HCT116 (cell line): ENCODE data around the gene SPTBN4. TPM values are rescaled to one million over a fixed set of nuclear protein-coding genes. Genes with fewer than 3 reads are reported as not detected.

Source experiments
- ATAC-seq: fragments of 200-7000 bp; cut with Tn5 transposase; 2 replicates; pipeline ENCODE4 v1.9.1; 2020; ENCODE audit warnings: mild to moderate bottlenecking, moderate library complexity
- BruUV-seq: library from RNA; stranded (reverse); fragments of 400-500 nt; replicated peaks from 2 replicates; lab custom pipeline; 2021; lab: Mats Ljungman, UMichigan
- CTCF ChIA-PET: fragments of 300-600 bp; sonication (Branson Sonifier 250); formaldehyde crosslinking; loops from one replicate; lab custom pipeline; 2021; ENCODE audit warnings: antibody characterized with exemption; lab: Charles Lee
- POLR2A ChIA-PET: fragments of 300-600, 350-600 bp; sonication (Branson Sonifier 250); formaldehyde crosslinking; loops from one replicate; lab custom pipeline; 2021; ENCODE audit warnings: antibody characterized with exemption; lab: Charles Lee
- RAD21 ChIA-PET, 2 experiments: fragments of 300-600 bp; sonication (Branson Sonifier 250); formaldehyde crosslinking; loops; one replicate each; lab custom pipeline; 2023; ENCODE audit warnings: low total read pairs in 2 of 2; ENCODE audit not compliant: uncharacterized antibody in 2 of 2, unreplicated experiment in 2 of 2, low non-redundant PET in 1 of 2; lab: Charles Lee
- DNase-seq: peaks from one replicate; pipeline ENCODE4 v3.0.0-alpha.2; 2010; ENCODE audit warnings: low read depth, low spot score
- H2AFZ ChIP-seq: fragments of 200-600 bp; shearing (Covaris generic), sonication (generic); 2 replicates; pipeline ENCODE4 v1.6.1; 2017; ENCODE audit warnings: low read depth, mixed run types, mixed read lengths, antibody characterized with exemption, low read length; ENCODE audit not compliant: poor library complexity, severe bottlenecking
- H3K27ac ChIP-seq: 2 replicates; pipeline ENCODE4 v1.5.1; 2012; ENCODE audit warnings: low read depth, low read length
- H3K27me3 ChIP-seq: fragments of 200-600 bp; sonication (generic); 2 replicates; pipeline ENCODE4 v1.6.1; 2016; ENCODE audit warnings: mixed run types, low read length, mixed read lengths; ENCODE audit not compliant: insufficient read depth
- H3K36me3 ChIP-seq, 2 experiments: fragments of 200-500 bp in 1 of 2; fragments of 200-600 bp in 1 of 2; sonication (Bioruptor generic) in 1 of 2; sonication (generic) in 1 of 2; 2 replicates each; pipeline versions ENCODE4 v1.5.1 to v1.6.1; 2014 to 2016; ENCODE audit warnings: low read length in 2 of 2, inconsistent platforms in 1 of 2, mixed read lengths in 1 of 2, mixed run types in 1 of 2; ENCODE audit not compliant: insufficient read depth in 2 of 2, control insufficient read depth in 1 of 2
- H3K4me1 ChIP-seq, 2 experiments: fragments of 200-600 bp in 1 of 2; sonication (generic) in 1 of 2; 2 replicates each; pipeline versions ENCODE4 v1.5.1 to v1.6.1; 2012 to 2017; ENCODE audit warnings: low read length in 2 of 2, inconsistent platforms in 1 of 2, mild to moderate bottlenecking in 1 of 2, mixed read lengths in 1 of 2, mixed run types in 1 of 2, moderate library complexity in 1 of 2; ENCODE audit not compliant: insufficient read depth in 2 of 2, control insufficient read depth in 1 of 2
- H3K4me2 ChIP-seq: fragments of 200-600 bp; sonication (generic); 2 replicates; pipeline ENCODE4 v1.6.1; 2017; ENCODE audit warnings: mixed run types, low read length, mixed read lengths
- H3K4me3 ChIP-seq, 2 experiments: fragments of 200-600 bp in 1 of 2; sonication (generic) in 1 of 2; replicated peaks in 1 of 2; 2 replicates each; pipeline ENCODE4 v1.5.1; 2011 to 2016; ENCODE audit warnings: low read length in 2 of 2, control low read depth in 1 of 2, low read depth in 1 of 2, mild to moderate bottlenecking in 1 of 2, mixed read lengths in 1 of 2, mixed run types in 1 of 2
- H3K79me2 ChIP-seq: fragments of 200-600 bp; sonication (generic); 2 replicates; pipeline ENCODE4 v1.6.1; 2017; ENCODE audit warnings: mild to moderate bottlenecking, mixed run types, low read length, moderate library complexity, mixed read lengths; ENCODE audit not compliant: insufficient read depth
- H3K9ac ChIP-seq: fragments of 200-600 bp; sonication (generic); 2 replicates; pipeline ENCODE4 v1.6.1; 2016; ENCODE audit warnings: low read length, mixed read lengths
- H3K9me2 ChIP-seq: fragments of 200-600 bp; sonication (generic), shearing (Covaris generic); 2 replicates; pipeline ENCODE4 v1.6.1; 2017; ENCODE audit warnings: mixed run types, mild to moderate bottlenecking, moderate library complexity; ENCODE audit not compliant: insufficient read depth
- H3K9me3 ChIP-seq, 2 experiments: fragments of 200-500 bp in 1 of 2; fragments of 200-600 bp in 1 of 2; sonication (Bioruptor generic) in 1 of 2; sonication (generic) in 1 of 2; 2 replicates each; pipeline ENCODE4 v1.6.1; 2014 to 2017; ENCODE audit warnings: low read length in 2 of 2, mixed read lengths in 2 of 2, inconsistent platforms in 1 of 2, low read depth in 1 of 2, mild to moderate bottlenecking in 1 of 2, mixed run types in 1 of 2, moderate library complexity in 1 of 2; ENCODE audit not compliant: control insufficient read depth in 1 of 2, insufficient read depth in 1 of 2
- H4K20me1 ChIP-seq: fragments of 200-600 bp; sonication (generic), shearing (Covaris generic); 2 replicates; pipeline ENCODE4 v1.6.1; 2017; ENCODE audit warnings: mixed run types, mild to moderate bottlenecking, moderate library complexity; ENCODE audit not compliant: insufficient read depth
- EGR1 ChIP-seq: IDR thresholded peaks from 2 replicates; pipeline ENCODE4 v1.6.1; 2012; ENCODE audit warnings: low read depth
- ELF1 ChIP-seq: IDR thresholded peaks from 2 replicates; pipeline ENCODE4 v1.6.1; 2012; ENCODE audit warnings: low read depth, borderline replicate concordance
- MAX ChIP-seq: IDR thresholded peaks from 2 replicates; pipeline ENCODE4 v1.6.1; 2012
- POLR2AphosphoS5 ChIP-seq: IDR thresholded peaks from 2 replicates; pipeline ENCODE4 v1.6.1; 2011; ENCODE audit warnings: mild to moderate bottlenecking, low read depth, low read length, moderate library complexity
- SP1 ChIP-seq: IDR thresholded peaks from 2 replicates; pipeline ENCODE4 v1.6.1; 2012; ENCODE audit warnings: low read depth
- SRF ChIP-seq: IDR thresholded peaks from 2 replicates; pipeline ENCODE4 v1.6.1; 2012; ENCODE audit warnings: low read depth
- ZNF274 ChIP-seq: fragments of 200-500 bp; sonication (Bioruptor generic); IDR thresholded peaks from 2 replicates; pipeline ENCODE4 v1.6.1; 2014; ENCODE audit warnings: mild to moderate bottlenecking, low read depth, low read length, inconsistent platforms
- intact Hi-C: fragments of 100-400 bp; cut with micrococcal nuclease; formaldehyde crosslinking; loops from 2 replicates; pipeline ENCODE4 v1.10.0; 2022
- total RNA-seq: library from RNA; stranded (reverse); gene quantifications from one replicate; pipeline ENCODE4 v1.2.1, GENCODE V29; 2021; ENCODE audit not compliant: unreplicated experiment

The SPTBN4 gene
- total RNA-seq, 1 experiment from 2014 or later = 4.6 TPM

DNA sequence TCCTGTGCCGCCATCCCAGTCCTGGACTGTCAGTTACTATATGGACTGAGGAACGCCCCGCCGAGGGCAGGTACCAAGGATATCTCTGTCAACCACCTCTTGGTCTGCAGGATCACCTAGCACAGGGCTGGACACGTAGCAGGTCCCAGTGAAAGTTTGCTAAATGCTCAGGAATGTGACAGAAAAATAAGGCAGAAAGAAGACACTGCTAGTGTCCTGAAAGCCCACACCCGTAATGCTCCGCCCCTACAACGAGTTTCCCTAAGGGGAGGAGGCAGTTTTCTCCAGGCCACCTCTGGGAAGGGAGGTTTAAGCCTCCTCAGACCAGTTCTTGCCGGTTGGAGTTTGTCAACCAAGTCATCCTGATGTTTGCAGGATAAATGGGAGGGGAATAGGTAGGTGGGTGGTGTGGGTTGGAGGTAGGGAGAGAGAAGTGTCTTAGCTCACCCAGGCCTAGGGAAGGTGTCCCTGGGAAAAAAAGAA, 21.0 kb upstream of the SPTBN4 start:
- H2AFZ ChIP-seq = no peak overlapping the region
- no peaks in the 10 kb centered on the region for H3K27me3 ChIP-seq
- H3K9ac ChIP-seq = peak overlapping the region; percentile 33
- DNase-seq (no peak), ATAC-seq (no peak)
- peaks cover 30% of the 10 kb centered on the region for H3K79me2 ChIP-seq
- intact Hi-C loops = no loop called here
- TF ChIP-seq SP1 (peak; percentile 26; the same call in 1 of the 2 replicates), ELF1 (no peak), ZNF274 (no peak), SRF (no peak)
- H3K36me3 ChIP-seq = peaks cover 15 to 18% of the 10 kb centered on the region in 2 experiments; a peak in 3 of 4 replicates
- peak overlapping the region; percentile 89 for H3K4me2 ChIP-seq
- no peaks in the 10 kb centered on the region for H3K9me2 ChIP-seq
- ChIA-PET RAD21 (no interaction called here), CTCF (interaction anchor here (1.1 kb wide), 1 partner anchor 18 kb away, joined by 5 read pairs; no protein-coding TSS in a partner anchor), POLR2A (no interaction called here)
- H4K20me1 ChIP-seq = no peaks in the 10 kb centered on the region
- no peaks in the 10 kb centered on the region for H3K9me3 ChIP-seq
- peak overlapping the region; percentile 97 for H3K27ac ChIP-seq
- no TSS peak for BruUV-seq
- H3K4me3 ChIP-seq = 0 out of 4 replicates have a peak overlapping the region, but pooled peaks of 1 of the 2 experiments have one; percentile 6
- H3K4me1 ChIP-seq = peaks cover 20 to 31% of the 10 kb centered on the region in 2 experiments

DNA sequence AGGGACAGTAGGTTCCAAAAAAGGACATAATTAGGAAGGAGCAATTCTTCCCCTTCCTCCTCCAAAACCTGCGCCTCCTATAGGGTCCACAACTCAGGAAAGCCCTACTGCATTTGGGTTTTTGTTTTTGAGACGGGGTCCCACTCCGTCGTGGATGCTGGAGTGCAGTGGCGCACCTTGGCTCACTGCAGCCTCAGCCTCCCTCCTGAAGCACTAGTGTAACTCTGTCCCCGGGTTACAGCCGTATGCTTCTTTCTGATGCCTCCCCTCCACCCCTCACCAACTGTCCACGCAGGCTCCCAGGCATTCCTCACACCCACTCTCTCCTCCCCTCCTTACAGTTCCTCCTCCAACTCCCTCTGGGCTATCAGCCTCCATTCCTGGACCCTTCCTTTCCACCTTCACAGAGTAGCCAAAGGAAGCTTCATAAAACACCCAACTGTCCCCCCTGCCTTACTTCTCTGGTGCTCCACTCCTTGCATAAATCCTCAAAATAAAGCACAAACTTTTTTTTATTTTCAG, 20.5 kb upstream of the SPTBN4 start:
- Histone ChIP-seq H4K20me1 (no peaks in the 10 kb centered on the region), H3K9me2 (no peaks in the 10 kb centered on the region), H3K4me1 (peaks cover 20 to 31% of the 10 kb centered on the region in 2 experiments), H3K4me3 (no peak overlapping the region), H3K9me3 (no peaks in the 10 kb centered on the region), H3K79me2 (peaks cover 25% of the 10 kb centered on the region), H3K36me3 (peaks cover 11 to 13% of the 10 kb centered on the region in 2 experiments; a peak in 3 of 4 replicates), H2AFZ (no peak overlapping the region), H3K27me3 (no peaks in the 10 kb centered on the region), H3K27ac (peak overlapping the region; percentile 97), H3K4me2 (peak overlapping the region; percentile 89), H3K9ac (peak overlapping the region; percentile 33)
- intact Hi-C loops = no loop called here
- CTCF ChIA-PET = interaction anchor here (1.1 kb wide), 1 partner anchor 17 kb away, joined by 5 read pairs; no protein-coding TSS in a partner anchor
- RAD21 ChIA-PET = no interaction called here
- ATAC-seq = no peak
- DNase-seq = no peak
- POLR2A ChIA-PET = no interaction called here
- no TSS peak for BruUV-seq
- TF ChIP-seq MAX = no peak
- TF ChIP-seq EGR1 = 0 out of 2 replicates have a peak, but pooled peaks have one; percentile 11
- peak; percentile 56 for TF ChIP-seq POLR2AphosphoS5
